ENCODE results near the gene DCN. TPM values are rescaled to one million over a fixed set of nuclear protein-coding genes. Genes with fewer than 3 reads are reported as not detected.
"Not testable (repeated sequence)": the region's sequence is repeated elsewhere in the genome, so short reads cannot be mapped to it uniquely, and the experiment has no call there.

DCN gene
- 1.4 TPM in 1 of 2 replicates, not detected in the other for total RNA-seq

DNA sequence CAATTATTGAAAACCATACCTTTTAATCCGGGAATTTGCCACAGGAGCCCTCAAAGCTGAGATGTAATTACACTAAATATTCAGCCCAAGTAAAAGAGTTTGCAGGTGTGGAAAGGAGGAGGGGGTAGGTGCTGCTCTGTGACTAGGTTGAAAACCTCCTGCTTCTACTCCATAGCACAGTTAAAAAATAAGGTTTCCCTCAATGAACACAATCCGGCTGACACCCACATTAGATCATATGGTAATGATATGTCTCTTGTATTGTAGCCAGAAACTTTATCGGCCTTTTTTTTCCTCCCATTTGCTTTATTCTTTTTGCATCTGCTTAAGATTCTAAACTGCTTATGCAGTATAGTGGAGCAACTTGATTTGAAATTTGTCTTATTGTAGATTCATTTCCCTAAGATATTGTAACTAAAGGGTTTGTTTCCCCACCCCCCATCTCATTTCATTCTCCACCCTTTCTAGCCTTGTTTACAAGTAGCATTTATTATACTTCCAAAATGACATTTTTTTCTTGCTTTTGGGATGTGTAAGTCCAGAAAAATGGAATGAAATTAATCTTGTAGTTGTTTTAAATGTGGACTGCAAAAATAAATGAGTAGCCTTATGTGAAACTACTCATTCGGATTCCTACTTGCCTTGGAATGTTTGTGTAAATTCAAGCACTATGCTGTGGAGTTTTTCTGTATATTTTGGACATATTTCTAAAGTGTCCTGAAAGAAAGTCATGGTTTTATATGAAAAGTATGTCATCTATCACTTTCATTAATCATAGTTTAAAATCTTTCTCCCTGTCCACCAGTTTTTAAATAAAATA is at the start of gene DCN:
DCN (minus strand) TSS at position 182 of the 820 bp plus-strand sequence. CDS start 4,265 bp downstream, outside the sequence.
- no peak for DNase-seq (ENCODE audit: low read depth, low spot score)

GRCh38 chr12:91230841-91231240 is 48.2 kb upstream of the DCN start:
- no peak for DNase-seq (ENCODE audit: low read depth, low spot score)

DNA sequence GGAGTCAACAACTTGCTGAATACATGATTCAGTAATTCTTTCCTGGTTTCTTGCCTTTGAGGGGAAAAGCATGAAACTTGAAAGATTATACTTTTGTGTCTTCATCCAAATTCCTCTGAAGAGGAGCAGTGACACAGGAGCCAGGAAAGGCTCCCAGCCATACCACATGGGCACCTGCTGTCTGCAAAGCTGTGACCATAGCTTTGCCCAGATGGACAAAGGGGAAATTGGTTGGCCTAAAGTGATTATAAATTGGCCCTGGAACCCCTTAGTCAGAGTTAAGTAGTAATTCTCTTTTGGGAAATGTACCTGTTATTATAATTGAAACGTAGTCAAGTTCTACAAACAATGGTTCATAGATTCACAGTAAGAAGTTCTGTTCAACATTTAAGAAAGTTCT is 44.3 kb upstream of the DCN start:
- no peak for DNase-seq (ENCODE audit: low read depth, low spot score)

- no peak for DNase-seq (ENCODE audit: low read depth, low spot score)
These were observed 42.7 kb upstream of the DCN start for GRCh38 chr12:91225316-91225715.

GRCh38 chr12:91224401-91224800 is 41.8 kb upstream of the DCN start:
- DNase-seq (ENCODE audit: low read depth, low spot score): no peak

DNA sequence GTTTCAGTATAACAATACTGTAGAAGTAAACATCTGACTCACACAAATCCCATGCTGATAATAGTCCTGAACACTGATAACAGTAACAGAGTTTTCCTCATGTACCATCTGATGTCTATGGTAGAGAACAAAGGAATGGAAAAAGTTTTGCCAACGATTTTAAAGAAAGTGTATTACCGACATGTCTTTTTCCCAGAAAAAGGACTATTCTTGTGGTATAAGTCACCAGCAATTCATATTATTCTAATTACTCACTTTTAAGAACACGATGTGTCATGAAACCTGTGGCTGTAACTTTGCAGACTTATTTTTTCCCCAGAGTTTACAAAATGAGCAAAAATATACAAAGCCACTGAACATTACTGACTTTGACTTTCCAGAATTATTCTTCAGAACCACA is 40.1 kb upstream of the DCN start:
- no peak for DNase-seq (ENCODE audit: low read depth, low spot score)

DNA sequence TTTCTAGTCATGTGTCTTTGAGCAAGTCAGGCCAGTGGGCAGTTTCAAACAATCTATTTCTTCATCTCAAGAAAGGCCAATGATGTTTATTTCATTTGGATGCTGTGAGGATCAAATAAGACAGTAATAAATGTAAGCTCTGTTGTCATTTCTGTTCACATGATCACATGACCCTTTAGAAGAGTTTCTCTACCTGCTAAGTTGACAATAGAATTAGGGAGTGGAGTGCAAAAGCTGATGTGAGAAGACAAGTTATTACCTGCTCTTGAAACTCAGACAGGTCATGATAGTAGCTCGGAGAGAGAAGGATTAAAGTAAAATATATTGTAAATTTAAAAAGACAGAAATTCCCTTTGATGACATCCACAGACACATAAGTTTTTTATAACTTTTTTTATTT is 37.3 kb upstream of the DCN start:
- DNase-seq (ENCODE audit: low read depth, low spot score): no peak

DNA sequence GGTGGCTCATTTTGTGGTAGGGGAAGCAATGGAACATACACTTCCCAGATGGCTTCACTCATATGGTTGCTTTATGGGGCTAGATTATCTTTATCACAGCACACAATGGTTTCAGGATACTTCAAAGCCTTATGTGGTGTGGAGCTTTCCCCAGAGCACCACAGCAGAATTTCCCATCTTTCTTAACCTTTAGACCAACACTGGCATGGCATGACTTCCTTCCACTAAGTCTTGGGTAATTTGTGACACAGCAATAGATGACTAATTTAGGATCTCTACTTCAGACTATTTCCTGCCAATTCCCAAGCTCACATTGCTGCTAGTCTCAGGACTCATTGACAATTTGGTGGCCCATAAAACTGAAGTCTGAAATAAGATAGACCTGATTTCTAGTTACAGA is 36.9 kb upstream of the DCN start:
- no peak for DNase-seq (ENCODE audit: low read depth, low spot score)

GRCh38 chr12:91216871-91217270 is 34.3 kb upstream of the DCN start:
- DNase-seq (ENCODE audit: low read depth, low spot score): no peak

DNA sequence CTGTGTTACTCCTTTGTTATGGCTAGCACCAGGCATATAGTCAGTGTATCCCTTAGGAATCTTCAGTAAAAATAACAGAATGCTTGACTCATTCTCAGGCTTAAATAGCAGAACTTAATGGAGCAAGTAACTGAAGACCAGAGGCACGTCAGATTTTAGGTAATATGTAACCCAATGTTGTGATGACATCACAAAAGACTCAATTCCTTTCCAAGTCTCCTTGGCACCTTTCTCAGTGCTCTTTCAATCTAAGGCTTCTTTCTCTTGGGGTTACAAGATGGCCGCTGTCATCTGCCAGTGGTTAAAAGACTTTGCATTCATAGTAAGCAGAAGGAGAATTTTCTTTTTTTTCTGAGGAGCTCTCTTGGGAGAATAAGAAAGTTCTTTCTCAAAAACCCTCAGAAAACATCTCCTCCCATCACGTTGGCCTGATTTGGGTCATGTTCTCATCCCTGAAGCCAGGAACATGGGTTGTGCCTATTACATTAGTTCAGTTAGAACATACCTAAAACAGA is 33.4 kb upstream of the DCN start:
- DNase-seq (ENCODE audit: low read depth, low spot score): no peak

DNA sequence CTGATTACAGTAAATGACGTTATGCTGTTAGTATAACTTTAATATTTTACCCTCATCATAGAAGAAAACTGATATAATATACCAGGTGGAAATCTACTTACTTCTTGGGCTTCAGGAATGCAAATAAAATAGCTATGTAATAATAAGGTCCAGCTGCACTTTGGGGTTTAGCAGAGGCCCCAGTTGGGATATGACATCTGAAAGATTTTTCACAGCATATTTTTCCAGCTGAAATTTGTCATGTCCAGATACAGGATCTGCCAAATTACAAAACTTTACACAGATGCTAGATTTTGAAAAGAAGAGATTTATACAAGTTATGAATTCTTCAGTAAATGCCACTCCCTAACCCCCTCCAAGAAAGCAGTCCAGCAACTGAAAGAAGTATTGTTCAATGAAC is 29.2 kb upstream of the DCN start:
- no peak for DNase-seq (ENCODE audit: low read depth, low spot score)

DNA sequence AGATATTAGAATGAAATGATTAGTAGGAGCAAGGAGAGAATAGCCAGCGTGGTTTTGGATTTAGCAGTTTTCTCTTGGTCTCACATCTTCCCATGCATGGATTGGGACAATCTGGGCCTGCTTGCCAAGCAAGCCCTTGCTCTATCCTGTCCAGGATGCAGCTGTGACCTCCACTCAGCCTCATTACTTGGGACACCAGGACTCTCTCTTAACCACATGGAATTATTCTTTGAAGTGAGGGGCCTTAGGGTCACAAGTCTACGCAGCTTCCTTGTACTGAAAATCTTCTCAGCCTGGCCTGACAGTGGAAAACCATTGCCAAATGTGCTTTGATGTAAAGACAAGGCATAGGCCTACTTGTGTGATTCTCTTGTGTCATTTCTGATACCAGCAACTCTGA is 28.0 kb upstream of the DCN start:
- DNase-seq (ENCODE audit: low read depth, low spot score): no peak

GRCh38 chr12:91210144-91210543 is 27.5 kb upstream of the DCN start:
- no peak for DNase-seq (ENCODE audit: low read depth, low spot score)

GRCh38 chr12:91207301-91207700 is 24.7 kb upstream of the DCN start:
- not testable (repeated sequence) for DNase-seq (ENCODE audit: low read depth, low spot score)

GRCh38 chr12:91205811-91206210 is 23.2 kb upstream of the DCN start:
- DNase-seq (ENCODE audit: low read depth, low spot score): no peak

GRCh38 chr12:91204421-91204820 is 21.8 kb upstream of the DCN start:
- no peak for DNase-seq (ENCODE audit: low read depth, low spot score)

DNA sequence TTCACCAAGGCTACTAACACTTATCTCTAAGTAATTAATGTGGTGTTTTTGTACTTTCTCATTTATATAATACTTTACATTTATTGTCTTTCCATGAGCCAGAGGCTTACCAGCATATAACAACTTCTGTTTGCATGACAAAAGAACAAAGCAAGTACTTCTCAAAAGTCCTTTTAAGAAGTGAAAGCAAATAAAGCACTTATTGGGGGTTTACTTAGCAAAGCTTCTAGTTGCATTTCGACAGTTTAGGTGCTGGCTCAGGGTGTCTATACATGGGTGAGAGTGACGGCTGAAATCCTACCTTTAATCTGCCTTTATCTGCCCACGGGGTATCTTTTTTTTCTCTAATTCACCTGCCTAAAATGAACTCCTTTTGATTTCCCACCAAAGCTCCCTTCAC is 21.0 kb upstream of the DCN start:
- no peak for DNase-seq (ENCODE audit: low read depth, low spot score)

- DNase-seq (ENCODE audit: low read depth, low spot score): no peak
These were observed 19.8 kb upstream of the DCN start for GRCh38 chr12:91202390-91202789.

- DNase-seq (ENCODE audit: low read depth, low spot score): no peak
These were observed 13.8 kb upstream of the DCN start for GRCh38 chr12:91196436-91196835.

DNA sequence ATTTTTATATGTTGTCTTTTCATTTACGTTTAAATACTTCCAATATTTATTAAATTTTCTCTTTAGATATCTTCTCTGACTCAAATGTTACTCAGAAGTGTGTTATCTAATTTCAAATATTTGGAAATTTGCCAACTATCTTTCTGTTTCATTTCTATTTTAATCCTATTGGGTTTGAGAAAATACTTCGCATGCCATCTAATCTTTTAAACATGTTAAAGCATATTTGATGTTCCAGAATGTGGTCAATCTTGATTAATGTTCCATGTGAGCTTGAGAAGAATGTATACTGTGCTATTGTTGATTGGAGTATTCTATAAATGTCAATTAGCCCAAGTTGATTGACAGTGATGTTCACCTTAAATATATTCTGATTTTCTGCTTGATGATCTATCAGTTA is 11.9 kb upstream of the DCN start:
- DNase-seq (ENCODE audit: low read depth, low spot score): no peak

- no peak for DNase-seq (ENCODE audit: low read depth, low spot score)
These were observed 9.0 kb upstream of the DCN start for GRCh38 chr12:91191513-91192111.

- no peak for DNase-seq (ENCODE audit: low read depth, low spot score)
These were observed 6.9 kb upstream of the DCN start for GRCh38 chr12:91189516-91189915.

DNA sequence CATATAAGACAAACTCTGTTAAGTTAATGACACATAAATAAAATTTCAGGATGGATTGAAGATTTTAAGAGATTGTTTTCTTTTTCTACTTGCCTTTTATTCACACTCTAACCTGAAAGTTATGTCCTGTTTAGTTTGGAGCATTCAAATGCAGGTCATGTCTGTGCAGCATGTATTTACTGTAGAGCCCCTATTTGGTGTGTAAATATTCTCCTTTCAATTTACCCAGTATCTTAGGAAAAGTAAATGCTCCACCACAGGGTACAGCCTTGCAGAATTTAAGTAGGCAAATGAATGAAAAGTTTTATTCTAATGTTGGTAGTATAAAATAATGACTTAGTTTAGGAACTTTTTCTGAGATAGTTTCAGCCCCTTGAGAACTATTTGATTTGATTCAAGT is 6.2 kb upstream of the DCN start:
- no peak for DNase-seq (ENCODE audit: low read depth, low spot score)

Data from pulmonary artery endothelial cell (primary cell).